ENCODE measurements around the gene CGNL1.

The CGNL1 gene

DNA sequence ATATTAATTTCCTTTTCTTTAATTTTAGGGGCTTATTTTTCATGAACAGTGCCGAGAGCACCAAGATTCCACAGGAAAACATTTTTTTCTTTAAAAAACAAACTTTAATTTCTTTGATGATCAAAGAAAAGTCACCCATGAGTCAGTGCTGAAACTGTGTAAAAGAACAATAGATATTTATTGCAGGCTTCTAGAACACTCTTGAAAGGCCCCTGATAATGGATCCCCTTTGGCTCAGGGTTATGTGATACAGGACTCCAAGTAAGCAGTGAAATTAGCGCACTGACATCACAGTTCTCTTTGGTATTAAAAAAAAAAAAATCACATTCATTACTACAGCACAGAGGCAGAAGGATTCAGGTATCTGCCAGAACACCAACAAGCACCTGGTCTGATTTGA is 149.3 kb downstream of the CGNL1 start:
- DNase-seq (ENCODE audit: low read depth), result no peak

DNA sequence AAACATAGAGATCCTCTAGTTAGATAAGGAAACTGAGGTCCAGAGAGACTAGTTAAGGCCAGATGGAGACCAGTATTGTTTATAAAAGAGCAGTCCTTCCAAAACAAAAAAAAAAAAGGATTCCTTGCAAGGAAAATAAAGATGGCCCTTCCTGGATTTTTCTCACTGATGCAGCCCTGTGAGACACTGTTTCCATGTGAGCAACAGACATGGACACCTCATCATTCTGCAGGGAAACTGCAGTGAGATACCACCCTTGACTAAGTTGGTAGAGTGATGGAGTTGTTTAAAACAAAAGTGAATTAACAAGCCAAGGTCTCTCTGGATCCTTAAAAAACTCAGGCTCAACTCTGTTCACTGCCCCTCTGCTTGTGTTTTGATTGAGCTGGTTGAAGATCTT is 149.8 kb downstream of the CGNL1 start:
- DNase-seq (ENCODE audit: low read depth), result no peak

DNA sequence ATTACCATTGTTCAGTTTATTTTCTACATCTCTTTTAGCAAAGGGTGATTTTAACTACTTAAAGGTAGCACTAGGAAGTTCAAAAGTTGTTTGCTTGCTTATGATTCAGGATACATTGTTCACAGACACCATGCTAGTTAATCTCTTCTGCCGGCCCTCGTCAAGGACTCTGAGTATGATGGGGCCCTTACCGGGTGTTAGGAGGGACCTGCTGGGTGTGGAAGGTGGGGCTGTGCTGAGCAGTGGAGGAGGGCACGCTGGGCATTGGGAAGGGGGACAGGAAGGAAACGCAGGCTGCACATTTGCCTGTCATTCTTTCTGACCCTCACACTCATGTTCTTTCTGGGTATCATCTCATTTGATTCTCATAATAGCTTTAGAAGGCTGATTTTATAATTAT is 150.3 kb downstream of the CGNL1 start:
- DNase-seq (ENCODE audit: low read depth), result no peak

DNA sequence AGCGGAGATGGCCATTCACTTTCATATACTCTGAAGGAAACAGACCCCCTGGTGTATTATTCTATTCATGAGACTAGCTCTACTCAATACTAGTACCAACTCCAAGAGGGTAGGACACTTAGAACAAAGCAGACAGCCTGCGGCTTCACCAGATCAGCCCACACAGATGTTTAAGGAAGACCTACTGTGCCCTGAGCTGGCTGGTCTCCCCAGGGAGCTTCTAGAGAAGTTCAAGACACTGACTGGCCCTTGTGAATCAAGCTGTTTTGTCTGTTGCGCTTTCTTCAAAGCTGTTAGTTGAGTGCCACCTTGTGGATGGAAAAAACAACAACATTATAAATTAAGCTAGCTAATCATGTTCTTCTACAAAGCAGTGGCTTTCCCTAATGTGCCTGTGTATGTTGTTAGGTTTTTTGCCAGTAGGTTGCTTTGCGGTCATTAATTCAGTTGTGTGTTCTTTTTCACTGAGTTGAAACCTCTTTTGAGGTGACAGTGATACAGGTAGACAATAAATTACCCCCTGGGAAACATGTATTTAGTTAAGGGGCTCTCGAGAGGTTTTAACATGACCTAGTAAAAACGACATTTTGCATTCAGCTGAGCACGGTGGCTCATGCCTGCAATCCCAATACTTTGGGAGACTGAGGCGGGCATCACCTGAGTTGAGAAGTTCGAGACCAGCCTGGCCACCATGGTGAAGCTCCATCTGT is 151.2 kb downstream of the CGNL1 start:
- DNase-seq (ENCODE audit: low read depth), result no peak

DNA sequence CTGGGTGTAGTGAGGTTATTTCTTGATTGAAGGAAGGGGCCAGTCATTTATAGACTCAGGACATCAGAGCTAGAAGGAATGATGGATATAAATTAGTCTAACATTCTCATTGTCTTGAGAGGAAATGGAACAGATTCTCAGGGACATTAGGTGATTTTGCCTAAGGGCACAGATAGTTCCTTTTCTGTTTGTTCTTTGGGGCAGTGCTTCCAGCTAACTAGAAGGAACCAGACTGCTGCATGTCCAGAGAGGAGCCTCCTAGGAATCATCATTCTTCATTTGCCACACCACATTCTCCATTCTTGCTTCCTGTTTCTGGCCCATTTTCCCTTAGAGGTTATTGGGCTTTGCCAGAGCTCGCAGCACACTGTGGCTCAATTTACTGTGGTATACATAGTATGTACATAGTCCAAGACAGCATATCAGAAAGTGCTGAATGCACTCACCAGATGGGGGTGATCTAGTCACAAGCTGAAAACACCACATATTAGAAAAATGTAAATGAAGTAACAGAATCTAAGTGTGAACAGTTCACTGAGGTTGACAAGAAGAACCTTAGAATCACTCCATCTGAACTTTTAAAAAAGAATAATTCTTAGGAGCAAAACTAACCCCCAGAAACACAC is 152.7 kb downstream of the CGNL1 start:
- DNase-seq (ENCODE audit: low read depth), result no peak

DNA sequence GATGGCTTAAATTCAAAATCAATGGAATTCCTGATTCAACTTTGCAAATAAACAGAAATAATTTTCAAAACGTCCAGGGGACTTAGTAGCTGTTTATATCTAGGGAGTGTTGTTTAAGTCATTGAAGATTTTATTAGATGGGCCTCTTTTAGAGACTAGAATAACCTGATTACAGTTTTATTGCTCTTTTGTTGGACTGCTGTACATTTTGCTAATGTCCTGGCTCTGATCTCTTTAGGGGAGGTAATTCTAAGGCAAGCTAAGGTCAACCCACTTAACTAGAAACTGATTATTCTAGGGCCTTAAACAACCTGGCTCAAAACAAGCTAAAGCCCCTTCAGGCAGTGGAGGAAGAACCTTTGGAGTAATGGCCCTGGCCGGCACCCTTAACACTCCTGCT is 153.4 kb downstream of the CGNL1 start:
- DNase-seq (ENCODE audit: low read depth), result no peak

DNA sequence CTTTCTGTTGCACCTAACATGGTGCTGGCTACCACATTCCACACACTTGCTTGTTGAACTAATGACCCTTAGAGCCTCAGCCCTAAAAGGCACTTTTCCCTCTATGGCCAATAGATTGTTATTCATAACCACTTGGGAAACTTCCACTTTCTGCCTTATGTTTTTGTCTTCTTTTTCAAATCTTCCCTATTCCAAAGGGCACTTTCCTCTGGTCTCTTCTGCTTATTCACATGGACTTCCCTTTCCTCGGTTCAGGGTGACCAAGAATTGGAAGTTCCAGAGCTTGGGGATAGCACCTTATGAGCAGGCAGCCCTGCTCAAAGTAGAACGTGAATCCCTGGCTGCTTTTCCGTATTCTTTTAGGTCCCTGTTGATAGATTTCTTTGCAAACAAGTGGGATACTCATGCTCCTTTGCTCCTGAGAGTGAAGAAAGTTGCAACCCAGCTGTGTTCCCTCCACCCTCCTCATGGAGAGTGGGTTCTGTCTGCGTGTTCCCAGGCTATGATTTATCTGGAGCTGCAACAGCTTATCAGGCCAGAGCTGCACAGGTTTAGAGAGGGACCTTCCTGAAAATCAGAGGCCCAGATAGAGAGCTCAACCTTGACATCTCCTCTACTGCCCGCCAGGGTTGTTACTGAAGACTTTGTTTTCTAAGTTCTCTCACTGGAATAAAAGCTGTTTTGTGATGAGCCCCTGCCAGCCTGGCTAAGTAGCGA is 156.6 kb downstream of the CGNL1 start:
- DNase-seq (ENCODE audit: low read depth), result no peak

DNA sequence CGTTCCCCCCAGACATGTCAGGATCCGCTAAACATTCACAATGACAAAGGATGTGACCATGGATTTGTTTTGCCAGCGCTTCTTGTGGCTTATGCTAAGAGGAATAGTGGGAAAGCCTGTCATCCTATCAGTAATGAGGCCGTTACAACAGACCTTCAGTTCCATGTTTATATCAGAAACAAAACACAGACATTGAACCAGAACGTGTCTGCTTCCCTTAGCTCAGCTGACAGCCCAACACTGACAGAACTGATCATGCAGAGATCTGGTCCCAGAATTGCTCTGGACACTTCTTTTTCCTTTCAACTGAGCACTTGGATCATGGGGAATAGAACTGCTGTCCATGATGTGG is 157.1 kb downstream of the CGNL1 start:
- no peak for DNase-seq (ENCODE audit: low read depth)

DNA sequence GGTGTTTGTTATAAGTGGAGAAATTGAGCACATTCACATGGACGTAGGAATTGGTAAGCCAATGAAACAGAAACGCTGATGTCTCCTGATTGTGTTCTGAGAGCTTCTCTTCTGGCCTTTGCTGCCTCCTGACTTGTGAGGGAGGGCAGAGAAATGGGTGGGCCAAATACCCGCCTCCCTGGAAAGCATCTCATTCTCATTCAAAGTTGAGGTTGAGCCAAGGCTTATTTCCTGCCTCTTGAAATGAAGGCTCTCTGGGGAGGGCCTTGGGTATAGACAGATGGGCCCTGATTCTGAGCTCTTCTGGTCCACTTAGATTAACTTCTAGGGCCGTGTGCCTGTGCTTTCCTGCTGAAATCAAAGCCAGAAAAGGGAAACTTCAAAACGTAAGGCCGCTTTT is 158.0 kb downstream of the CGNL1 start:
- no peak for DNase-seq (ENCODE audit: low read depth)

DNA sequence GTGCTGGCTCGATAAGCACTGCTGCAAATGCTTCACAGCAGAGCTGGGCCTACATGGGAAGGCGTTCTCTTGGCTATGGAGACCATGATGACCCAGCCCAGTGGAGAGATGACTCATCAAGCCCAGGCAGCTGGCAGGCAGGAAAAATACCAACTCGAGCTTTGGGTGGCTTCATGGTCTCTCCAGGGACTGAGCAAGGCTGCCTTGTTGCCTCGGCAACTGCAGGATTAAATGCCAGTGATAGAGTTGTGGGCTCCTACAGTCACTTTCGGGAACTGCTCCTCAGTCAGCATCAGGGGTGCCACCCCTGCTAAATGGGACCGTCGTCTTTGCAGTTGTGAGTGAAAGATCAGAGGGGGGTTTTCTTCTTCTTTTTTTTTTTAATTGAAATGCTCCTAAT is 160.8 kb downstream of the CGNL1 start:
- no peak for DNase-seq (ENCODE audit: low read depth)

DNA sequence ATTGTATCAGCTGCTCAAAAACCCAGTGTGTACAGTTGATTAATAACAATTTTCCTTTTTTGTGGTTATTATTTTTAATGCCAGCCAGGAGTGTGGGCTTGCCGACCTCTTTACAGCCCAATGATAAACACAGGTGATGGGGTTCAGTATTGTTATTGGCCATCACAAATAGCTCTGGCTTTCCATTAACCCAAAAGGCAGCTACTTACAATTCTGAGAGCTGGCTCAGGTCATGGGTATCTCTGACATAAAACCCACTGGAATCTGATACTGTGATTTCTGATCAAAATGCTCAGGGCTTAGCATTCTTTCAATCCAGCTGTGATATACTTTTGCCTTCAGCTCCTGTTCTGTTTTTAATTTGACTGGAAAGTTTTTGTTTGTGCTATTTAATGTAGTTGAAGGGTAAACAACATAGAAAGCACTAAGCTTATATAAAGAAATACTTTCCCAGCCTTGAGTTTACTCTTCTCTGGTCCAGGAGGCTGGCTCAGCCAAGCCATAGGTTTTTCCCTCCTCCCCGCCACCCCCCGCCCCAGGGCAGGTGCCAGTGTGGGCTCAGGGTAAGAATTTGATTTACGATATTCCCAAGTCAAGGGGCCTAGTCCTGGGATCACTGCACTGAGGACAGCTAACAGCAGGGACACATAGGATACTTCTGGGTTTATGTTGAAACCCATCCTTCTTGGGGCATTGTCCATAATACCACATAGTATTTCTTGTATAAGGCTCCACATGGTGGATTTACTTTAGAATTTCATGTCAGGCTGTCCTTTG is 161.4 kb downstream of the CGNL1 start:
- DNase-seq (ENCODE audit: low read depth), result no peak

DNA sequence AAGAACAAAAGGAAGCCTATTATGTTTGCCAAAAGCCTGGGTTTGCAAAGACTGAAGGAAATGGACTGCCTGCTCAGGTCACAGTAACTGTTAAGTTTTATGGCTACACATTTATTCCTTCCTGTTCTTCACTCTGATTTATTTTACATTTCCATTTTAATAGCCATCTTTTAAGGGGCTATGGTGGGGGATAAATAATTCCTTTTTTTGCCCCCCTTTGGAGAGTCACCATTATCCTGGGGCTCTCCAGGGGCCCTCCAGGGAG is 161.9 kb downstream of the CGNL1 start:
- DNase-seq (ENCODE audit: low read depth), result no peak

DNA sequence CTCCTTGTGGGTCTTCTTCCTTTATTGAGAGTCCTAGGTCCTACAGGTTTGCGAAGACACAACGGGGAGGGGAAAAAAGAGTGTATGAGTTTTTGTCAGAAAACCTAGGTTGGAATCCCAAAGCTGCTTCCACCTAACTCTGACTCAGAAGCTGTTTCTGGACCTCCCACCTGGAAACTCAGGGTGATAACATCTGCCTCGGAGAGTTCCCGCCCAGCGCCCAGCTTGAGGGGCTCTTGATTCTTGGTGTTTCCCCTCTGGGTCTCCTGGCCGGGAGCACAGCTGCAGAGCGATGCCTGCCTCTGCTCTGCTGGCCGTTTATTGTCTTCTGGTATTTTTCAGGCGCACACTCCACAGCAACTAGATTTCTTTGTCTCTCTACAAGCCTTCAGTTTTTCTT is 162.5 kb downstream of the CGNL1 start:
- DNase-seq (ENCODE audit: low read depth), result no peak

DNA sequence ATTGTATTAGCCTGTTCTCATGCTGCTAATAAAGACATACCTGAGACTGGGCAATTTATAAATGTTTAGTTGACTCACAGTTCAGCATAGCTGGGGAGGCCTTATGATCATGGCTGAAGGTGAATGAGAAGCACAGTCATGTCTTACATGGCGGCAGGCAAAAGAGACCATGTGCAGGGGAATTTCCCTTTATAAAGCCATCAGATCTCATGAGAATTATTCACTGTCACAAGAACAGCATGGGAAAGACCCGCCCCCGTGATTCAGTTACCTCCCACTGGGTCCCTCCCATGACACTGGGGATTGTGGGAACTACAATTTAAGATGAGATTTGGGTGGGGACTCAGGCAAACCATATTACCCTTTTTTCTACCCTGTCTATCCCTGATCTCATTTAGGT is 163.9 kb downstream of the CGNL1 start:
- DNase-seq (ENCODE audit: low read depth), result no peak

DNA sequence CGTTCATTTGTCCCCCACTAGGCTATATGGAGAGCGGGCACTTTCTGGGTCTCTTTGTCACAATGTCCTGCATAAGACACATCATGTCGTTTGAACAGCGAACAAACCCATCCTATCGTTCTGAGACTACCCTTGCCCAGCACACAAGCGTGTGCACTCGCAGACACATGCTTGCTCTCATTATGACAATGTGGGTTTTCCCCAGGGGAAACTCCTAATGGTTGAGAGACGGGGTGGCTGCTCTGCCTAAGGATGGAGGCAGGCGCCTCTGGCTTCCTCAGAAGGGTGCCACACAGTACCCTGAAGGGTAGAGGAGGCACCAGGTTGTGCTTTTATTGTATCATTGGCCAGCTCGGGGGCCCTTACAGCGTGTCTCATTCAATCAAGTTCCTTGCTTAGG is 164.4 kb downstream of the CGNL1 start:
- DNase-seq (ENCODE audit: low read depth), result no peak

DNA sequence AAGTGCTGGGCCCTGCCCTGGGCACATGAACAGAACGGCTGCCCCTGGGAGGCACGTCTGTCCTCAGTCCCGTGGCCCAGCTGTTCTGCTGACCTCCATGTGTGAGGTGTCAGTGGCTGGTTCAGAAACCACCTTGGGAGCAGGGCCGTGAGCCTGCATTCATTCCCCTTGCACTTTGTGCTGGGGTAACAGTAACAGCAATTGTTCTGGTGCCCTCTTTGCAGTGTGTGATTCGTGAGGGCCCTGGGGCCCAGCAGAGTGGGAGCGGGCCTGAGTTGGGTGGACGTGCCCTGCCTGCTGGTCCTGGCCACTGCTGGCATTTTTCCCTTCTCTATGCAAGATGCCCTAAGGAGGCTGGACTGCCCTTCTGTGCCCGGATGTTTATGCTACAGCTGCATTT is 165.0 kb downstream of the CGNL1 start:
- no peak for DNase-seq (ENCODE audit: low read depth)

DNA sequence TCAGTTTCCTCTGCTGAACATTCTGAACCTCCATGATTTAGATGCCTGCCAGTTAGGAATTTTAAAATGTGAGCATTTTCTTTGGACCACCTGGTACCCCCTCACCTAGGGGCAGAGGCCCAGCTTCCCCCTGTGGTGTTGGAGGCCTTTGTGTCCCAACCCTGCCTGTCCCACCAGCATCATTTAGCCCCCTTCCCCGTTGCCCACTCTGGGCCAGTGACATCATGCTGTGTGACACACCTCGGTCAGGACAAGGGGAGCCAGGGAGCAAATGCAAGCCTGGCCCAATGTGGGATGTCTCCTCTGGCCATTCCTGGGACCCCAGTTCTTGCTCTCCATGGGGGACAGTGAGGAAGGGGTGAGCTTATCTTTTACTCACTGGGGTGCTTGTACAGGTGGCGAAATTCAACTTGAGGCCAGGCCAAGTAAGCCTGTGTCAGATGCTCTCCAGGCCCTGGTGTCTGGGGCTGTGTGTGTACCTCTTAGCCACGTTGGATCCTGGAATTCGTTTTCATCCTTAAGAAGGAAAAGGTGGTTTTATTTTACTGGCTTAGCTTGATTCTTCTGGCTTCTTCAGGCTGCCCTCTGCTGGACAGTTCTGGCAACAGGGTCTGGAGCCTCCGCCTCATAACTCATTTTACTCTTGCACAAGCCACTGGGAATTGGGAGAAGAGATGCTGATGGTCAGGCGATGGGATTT is 165.7 kb downstream of the CGNL1 start:
- DNase-seq (ENCODE audit: low read depth), result no peak

DNA sequence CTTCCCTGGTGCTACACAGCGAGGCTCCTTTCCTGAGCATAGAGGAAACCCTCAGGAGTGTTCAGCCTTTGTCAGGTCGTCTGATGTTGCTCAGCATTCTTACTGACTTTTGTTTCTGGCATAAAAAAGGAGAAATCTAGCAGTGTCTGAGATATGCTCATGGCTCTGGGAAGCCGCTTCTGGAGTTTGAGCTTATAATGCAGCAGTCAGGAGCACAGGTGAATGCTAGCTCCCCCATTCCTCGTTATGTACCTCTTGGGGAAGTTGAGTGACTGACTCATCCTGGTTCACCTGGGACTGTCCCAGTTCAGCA is 166.2 kb downstream of the CGNL1 start:
- no peak for DNase-seq (ENCODE audit: low read depth)

DNA sequence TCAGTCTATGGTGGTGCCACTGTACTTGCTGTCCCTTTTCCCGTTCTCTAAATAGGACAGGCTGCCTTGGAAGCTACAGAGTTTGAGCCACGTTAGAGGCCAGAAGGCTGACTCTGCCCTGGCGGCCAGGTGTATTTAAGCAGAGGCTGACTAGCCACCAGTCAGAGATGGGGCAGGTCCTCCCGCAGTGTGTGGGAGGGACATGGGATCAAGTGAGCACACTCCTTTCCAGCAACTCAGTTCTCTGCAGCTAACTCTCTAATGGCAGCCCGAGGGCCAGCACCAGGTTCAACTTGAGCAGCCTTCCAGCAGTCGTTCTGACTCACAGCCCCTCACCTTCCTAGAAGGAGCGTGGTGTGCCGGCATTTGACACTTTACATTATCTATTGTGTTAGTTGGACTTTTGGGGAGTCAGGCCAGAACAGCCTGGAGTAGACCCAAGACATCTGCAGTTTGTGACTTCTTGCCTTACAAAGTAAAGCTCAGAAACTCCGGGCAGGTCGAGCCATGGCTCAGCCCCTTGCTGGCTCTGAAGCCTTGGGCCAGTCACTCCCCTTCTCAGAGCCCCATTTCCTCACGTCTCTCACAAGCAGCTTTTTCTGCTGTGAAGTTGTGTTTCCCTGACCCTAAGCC is 168.7 kb downstream of the CGNL1 start:
- DNase-seq (ENCODE audit: low read depth), result no peak

DNA sequence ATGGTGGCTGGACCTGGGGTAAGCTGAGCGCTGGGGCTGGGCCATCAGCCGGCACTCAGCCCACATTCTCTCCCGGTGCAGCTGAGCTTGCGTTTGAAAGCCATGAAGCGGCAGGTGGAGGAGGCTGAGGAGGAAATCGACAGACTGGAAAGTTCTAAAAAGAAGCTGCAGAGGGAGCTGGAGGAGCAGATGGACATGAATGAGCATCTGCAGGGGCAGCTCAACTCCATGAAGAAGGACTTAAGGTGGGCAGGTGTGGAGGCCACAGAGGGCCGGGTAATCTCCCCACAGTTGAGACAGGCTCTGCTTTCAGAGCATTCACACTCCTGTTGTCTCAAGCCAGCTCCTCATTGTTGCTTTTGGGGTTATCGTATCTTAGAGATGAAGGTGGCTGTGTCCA is 169.7 kb downstream of the CGNL1 start:
- no peak for DNase-seq (ENCODE audit: low read depth)

DNA sequence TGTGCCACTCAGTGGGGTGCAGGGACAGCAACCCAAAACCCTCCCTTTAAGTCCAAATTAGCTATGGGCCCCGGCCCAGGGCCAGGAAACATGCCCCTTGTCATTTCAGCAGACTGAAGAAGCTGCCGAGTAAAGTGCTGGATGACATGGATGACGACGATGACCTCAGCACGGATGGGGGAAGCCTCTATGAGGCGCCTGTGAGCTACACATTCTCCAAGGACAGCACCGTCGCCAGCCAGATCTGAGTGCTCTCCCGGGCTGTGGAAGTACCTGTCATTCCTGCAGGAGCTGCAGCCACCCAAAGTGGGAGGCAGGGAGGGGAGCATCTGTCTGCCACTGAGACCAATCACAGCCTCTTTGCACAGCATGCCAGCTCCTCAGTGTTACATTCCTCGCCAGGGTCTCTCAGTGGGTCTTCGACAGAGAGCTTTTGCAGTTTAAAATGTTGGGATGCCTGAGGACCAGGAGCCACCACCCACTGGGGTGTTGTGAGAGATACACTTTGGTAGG is 171.0 kb downstream of the CGNL1 start:
- no peak for DNase-seq (ENCODE audit: low read depth)

DNA sequence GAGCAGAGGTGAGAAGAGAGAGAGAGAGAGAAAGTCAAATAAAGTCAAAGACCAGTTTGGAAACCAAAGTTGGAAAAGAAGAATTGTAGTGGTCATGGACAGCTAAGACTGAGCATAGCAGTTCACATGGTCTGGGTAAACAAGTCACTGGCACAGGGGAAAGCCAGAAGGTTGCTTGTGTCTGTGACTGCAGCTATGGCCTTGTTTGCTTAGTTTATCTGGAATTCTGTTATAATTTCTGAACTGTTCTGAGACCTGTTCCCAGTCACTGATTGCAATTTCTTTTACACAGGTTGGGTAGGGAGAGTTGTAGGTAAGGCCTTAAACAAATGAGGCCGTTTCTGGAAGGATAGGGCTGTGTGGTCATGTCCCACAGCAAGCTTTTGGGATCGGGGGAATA is 172.0 kb downstream of the CGNL1 start:
- no peak for DNase-seq (ENCODE audit: low read depth)

All from activated T-cell treated with anti-CD3 and anti-CD28 coated beads for 48 hours (primary cell).